Suprapubic skin (tissue), 4 donors: ENCODE data around the gene KCNAB2.

Experiments
- EP300 ChIP-seq: sonication (generic); formaldehyde crosslinking; IDR thresholded peaks from one replicate; pipeline ENCODE4 v1.6.1; 2017; ENCODE audit warnings: antibody characterized with exemption
- POLR2A ChIP-seq, 2 donors: fragments of 450-650 bp; IDR thresholded peaks; one replicate each; pipeline ENCODE4 v1.6.1; 2017; ENCODE audit warnings: antibody characterized with exemption in 2 of 2, mild to moderate bottlenecking in 2 of 2, moderate library complexity in 2 of 2
- POLR2AphosphoS5 ChIP-seq, 3 donors: sonication (generic); formaldehyde crosslinking; IDR thresholded peaks; one replicate each; pipeline ENCODE4 v1.6.1; 2017; ENCODE audit warnings: antibody characterized with exemption in 3 of 3
- TF ChIP-seq, protein P1 (sequence below), 2 donors: fragments of 200-600 bp in 1 of 2; fragments of 450-650 bp in 1 of 2; sonication (generic) in 1 of 2; IDR thresholded peaks; one replicate each; pipeline ENCODE4 v1.5.1; 2016 to 2019; ENCODE audit warnings: antibody characterized with exemption in 2 of 2, mild to moderate bottlenecking in 1 of 2, moderate library complexity in 1 of 2

DNA sequence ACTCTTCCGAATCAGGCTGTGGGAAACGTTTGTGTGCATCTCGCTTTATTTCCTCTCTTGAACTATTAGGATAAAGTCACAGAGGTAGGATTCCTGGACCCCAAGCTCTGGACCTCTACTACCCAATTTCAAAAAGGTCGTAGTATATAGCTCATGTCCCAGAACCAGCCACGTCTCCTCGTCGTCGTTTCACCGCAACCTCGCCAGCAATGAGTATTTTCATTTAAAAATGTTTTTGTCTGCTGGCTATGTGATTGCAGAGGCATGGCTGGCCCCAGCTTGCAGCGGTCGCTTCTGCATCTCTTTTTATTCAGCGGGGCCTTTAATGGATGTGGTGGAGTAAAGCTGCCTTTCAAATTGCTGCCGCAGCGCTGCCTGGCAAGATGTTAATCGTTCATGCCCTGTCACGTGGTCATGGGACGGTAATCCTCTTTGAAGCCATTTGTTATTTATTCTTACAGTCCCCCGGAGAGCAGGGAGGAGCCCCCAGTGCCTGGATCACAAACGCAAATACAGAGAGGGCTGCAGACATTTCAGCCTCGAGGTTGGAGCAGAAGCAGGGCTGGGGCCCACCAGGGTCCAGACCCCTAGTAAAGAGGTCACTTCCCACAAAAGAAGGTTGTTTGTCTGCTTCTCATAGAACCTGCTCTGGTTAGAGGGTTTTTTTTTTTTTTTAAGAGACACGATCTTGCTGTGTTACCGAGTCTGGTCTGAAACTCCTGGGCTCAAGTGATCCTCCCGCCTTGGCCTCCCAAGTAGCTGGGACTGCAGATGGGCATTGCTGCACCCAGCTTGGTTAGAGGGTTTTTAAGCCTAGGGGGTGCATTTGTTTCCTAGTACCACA is 41.9 kb upstream of the KCNAB2 start:
- TF ChIP-seq, protein P1, sequence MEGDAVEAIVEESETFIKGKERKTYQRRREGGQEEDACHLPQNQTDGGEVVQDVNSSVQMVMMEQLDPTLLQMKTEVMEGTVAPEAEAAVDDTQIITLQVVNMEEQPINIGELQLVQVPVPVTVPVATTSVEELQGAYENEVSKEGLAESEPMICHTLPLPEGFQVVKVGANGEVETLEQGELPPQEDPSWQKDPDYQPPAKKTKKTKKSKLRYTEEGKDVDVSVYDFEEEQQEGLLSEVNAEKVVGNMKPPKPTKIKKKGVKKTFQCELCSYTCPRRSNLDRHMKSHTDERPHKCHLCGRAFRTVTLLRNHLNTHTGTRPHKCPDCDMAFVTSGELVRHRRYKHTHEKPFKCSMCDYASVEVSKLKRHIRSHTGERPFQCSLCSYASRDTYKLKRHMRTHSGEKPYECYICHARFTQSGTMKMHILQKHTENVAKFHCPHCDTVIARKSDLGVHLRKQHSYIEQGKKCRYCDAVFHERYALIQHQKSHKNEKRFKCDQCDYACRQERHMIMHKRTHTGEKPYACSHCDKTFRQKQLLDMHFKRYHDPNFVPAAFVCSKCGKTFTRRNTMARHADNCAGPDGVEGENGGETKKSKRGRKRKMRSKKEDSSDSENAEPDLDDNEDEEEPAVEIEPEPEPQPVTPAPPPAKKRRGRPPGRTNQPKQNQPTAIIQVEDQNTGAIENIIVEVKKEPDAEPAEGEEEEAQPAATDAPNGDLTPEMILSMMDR (IDR thresholded peaks at IDR 0.05) = no peak
- TF ChIP-seq POLR2AphosphoS5 (IDR thresholded peaks at IDR 0.05) = no peak
- no peak for TF ChIP-seq POLR2A (IDR thresholded peaks at IDR 0.05)
- TF ChIP-seq EP300 = no peak
